ENCODE data around the gene ZNF280B.
"Not testable (repeated sequence)": the region's sequence is repeated elsewhere in the genome, so short reads cannot be mapped to it uniquely, and the experiment has no call there.

The ZNF280B gene

DNA sequence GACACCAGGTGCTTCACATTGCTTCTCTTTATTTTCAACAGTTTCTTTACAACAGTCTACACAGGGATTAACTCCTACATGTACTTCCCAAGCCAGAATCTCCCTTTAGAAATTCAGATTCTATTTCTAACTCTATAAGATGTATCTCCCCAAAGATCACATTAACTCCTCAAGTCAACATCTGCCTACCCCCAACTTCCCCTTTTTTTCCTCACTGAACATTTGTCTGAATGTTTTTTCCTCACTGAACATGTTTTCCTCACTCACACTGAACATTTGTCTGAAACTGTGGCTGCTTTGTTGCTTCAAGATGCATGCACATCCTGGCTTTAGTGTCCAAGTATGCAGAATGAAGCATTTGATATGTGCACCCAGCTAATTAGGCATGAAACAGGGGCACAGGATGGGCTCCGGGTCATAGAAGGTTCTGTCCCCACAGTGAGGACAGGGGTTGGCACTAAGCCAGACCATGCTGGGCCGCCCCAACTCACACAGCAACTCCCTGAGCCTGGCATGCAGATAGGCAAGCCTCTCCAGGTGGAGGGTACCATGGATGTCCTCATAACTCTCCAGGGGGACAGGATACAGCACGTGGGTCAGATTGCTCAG, 39.3 kb upstream of the ZNF280B start:
- no peaks in the 10 kb centered on the region for H3K27me3 Mint-ChIP-seq (ENCODE audit: low read depth)
- no peaks in the 10 kb centered on the region for H3K4me1 Mint-ChIP-seq (ENCODE audit: low read depth)
- DNase-seq (ENCODE audit: low spot score): no peak
- no peaks in the 10 kb centered on the region for H3K36me3 Mint-ChIP-seq (ENCODE audit: low read depth)
- no peaks in the 10 kb centered on the region for H3K9me3 Mint-ChIP-seq
- H3K27ac Mint-ChIP-seq: no peak overlapping the region
- no peak overlapping the region for H3K4me3 Mint-ChIP-seq

- Mint-ChIP-seq H3K4me3 (no peak overlapping the region), H3K4me1 (ENCODE audit: low read depth) (no peaks in the 10 kb centered on the region), H3K36me3 (ENCODE audit: low read depth) (no peaks in the 10 kb centered on the region), H3K9me3 (no peaks in the 10 kb centered on the region), H3K27ac (no peak overlapping the region), H3K27me3 (ENCODE audit: low read depth) (no peaks in the 10 kb centered on the region)
- no peak for DNase-seq (ENCODE audit: low spot score)
Measured at GRCh38 chr22:22547226-22547625, 38.7 kb upstream of the ZNF280B start.

DNA sequence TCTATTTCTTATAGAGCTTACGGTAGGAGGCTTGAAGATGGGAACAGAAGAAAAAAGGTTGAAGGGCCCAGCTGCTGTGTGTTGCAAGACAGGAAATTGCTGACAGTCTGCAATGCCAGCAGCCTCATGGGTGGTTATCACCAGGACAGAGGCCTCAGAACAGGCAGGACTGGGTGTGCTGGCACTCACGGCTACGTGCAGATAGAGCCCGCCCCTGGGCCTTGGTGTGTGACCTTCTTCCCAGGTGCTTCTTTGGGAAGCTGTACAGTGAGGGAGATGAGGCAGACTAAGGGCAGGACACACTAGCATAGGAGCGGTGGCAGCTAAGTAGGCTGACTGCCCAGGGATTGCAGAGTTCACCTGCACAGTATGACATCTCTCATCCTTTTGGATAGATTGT, 37.9 kb upstream of the ZNF280B start:
- H3K36me3 Mint-ChIP-seq (ENCODE audit: low read depth): no peaks in the 10 kb centered on the region
- no peak for DNase-seq (ENCODE audit: low spot score)
- H3K27ac Mint-ChIP-seq: no peak overlapping the region
- H3K27me3 Mint-ChIP-seq (ENCODE audit: low read depth): no peaks in the 10 kb centered on the region
- no peaks in the 10 kb centered on the region for H3K9me3 Mint-ChIP-seq
- no peaks in the 10 kb centered on the region for H3K4me1 Mint-ChIP-seq (ENCODE audit: low read depth)
- no peak overlapping the region for H3K4me3 Mint-ChIP-seq

GRCh38 chr22:22545084-22545483, 36.5 kb upstream of the ZNF280B start:
- no peak for DNase-seq (ENCODE audit: low spot score)
- Mint-ChIP-seq H3K9me3 (no peaks in the 10 kb centered on the region), H3K4me3 (no peak overlapping the region), H3K27ac (no peak overlapping the region), H3K36me3 (ENCODE audit: low read depth) (no peaks in the 10 kb centered on the region), H3K27me3 (ENCODE audit: low read depth) (no peaks in the 10 kb centered on the region), H3K4me1 (ENCODE audit: low read depth) (no peaks in the 10 kb centered on the region)

- no peak for DNase-seq (ENCODE audit: low spot score)
- H3K9me3 Mint-ChIP-seq: no peaks in the 10 kb centered on the region
- H3K4me1 Mint-ChIP-seq (ENCODE audit: low read depth): no peaks in the 10 kb centered on the region
- H3K27ac Mint-ChIP-seq: no peak overlapping the region
- no peaks in the 10 kb centered on the region for H3K36me3 Mint-ChIP-seq (ENCODE audit: low read depth)
- H3K4me3 Mint-ChIP-seq: no peak overlapping the region
- H3K27me3 Mint-ChIP-seq (ENCODE audit: low read depth): peaks cover 5% of the 10 kb centered on the region
Measured at GRCh38 chr22:22538226-22538989, 29.9 kb upstream of the ZNF280B start.

- no peak overlapping the region for H3K4me3 Mint-ChIP-seq
Measured at GRCh38 chr22:22536916-22537315, 28.4 kb upstream of the ZNF280B start.

DNA sequence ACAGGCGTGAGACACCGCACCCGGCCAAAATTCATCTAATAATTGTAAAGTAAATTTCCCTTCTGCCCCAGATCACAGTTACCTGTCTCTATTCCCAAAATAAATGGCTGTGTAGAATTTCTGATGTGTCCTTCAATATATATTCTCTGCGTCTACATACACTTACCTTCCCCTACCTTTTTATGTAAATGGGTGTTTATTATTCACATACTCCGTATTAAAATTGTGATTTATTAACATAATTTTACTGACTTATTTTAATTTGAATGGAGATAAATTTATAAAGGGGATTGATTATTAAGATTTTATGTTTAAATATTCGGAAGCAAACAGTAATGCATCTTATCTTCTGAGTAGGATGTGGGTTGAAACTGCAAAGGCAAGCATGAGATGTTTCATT, 28.0 kb upstream of the ZNF280B start:
- Mint-ChIP-seq H3K27ac (no peak overlapping the region), H3K36me3 (ENCODE audit: low read depth) (no peaks in the 10 kb centered on the region), H3K4me1 (ENCODE audit: low read depth) (no peaks in the 10 kb centered on the region), H3K4me3 (no peak overlapping the region), H3K9me3 (no peaks in the 10 kb centered on the region), H3K27me3 (ENCODE audit: low read depth) (peaks cover 5% of the 10 kb centered on the region)
- DNase-seq (ENCODE audit: low spot score): no peak

More at GRCh38 chr22:22536916-22537315, 28.4 kb upstream of the ZNF280B start:
- no peaks in the 10 kb centered on the region for H3K9me3 Mint-ChIP-seq
- DNase-seq (ENCODE audit: low spot score): no peak
- H3K27me3 Mint-ChIP-seq (ENCODE audit: low read depth): peaks cover 5% of the 10 kb centered on the region
- H3K4me1 Mint-ChIP-seq (ENCODE audit: low read depth): no peaks in the 10 kb centered on the region
- no peak overlapping the region for H3K27ac Mint-ChIP-seq
- no peaks in the 10 kb centered on the region for H3K36me3 Mint-ChIP-seq (ENCODE audit: low read depth)

DNA sequence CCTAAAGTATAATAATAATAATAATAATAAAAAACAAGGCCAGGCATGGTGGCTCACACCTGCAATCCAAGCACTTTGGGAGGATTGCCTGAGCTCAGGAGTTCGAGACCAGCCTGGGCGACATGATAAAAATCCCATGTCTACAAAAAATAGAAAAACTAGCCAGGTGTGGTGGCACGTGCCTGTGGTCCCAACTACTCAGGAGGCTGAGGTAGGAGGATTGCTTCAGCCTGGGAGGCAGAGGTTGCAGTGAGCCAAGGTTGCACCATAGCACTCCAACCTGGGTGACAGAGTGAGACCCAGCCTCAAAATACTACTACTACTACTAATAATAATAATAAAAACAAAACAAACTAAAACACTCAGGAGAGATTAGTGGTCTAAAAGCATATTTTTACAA, 27.1 kb upstream of the ZNF280B start:
- no peaks in the 10 kb centered on the region for H3K9me3 Mint-ChIP-seq
- peaks cover 5% of the 10 kb centered on the region for H3K27me3 Mint-ChIP-seq (ENCODE audit: low read depth)
- H3K36me3 Mint-ChIP-seq (ENCODE audit: low read depth): no peaks in the 10 kb centered on the region
- H3K4me1 Mint-ChIP-seq (ENCODE audit: low read depth): no peaks in the 10 kb centered on the region
- DNase-seq (ENCODE audit: low spot score): no peak
- no peak overlapping the region for H3K27ac Mint-ChIP-seq
- H3K4me3 Mint-ChIP-seq: no peak overlapping the region

GRCh38 chr22:22534604-22535415, 26.3 kb upstream of the ZNF280B start:
- Mint-ChIP-seq H3K9me3 (no peaks in the 10 kb centered on the region), H3K27me3 (ENCODE audit: low read depth) (peaks cover 5% of the 10 kb centered on the region), H3K4me1 (ENCODE audit: low read depth) (no peaks in the 10 kb centered on the region), H3K36me3 (ENCODE audit: low read depth) (no peaks in the 10 kb centered on the region), H3K27ac (no peak overlapping the region), H3K4me3 (no peak overlapping the region)
- DNase-seq (ENCODE audit: low spot score): no peak

DNA sequence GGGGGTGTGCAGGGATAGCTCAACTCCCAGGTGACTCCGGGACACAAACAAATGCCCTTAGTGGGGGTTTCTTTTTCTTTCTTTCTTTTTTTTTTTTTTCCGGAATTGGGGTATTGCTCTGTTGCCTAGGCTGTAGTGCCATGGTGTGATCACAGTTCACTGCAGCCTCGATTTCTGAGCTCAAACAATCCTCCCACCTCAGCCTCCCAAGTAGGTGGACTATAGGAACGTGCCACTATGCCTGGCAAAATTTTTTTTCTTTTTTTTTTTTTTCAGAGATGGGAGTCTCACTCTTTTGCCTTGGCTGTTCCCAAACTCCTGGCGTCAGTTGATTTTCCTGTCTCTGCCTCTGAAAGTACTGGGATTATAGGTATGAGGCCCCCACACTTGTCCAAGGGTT, 25.3 kb upstream of the ZNF280B start:
- Mint-ChIP-seq H3K4me3 (no peak overlapping the region), H3K27ac (no peak overlapping the region), H3K9me3 (no peaks in the 10 kb centered on the region), H3K36me3 (ENCODE audit: low read depth) (no peaks in the 10 kb centered on the region), H3K27me3 (ENCODE audit: low read depth) (peaks cover 7% of the 10 kb centered on the region), H3K4me1 (ENCODE audit: low read depth) (no peaks in the 10 kb centered on the region)
- DNase-seq (ENCODE audit: low spot score): no peak

GRCh38 chr22:22533417-22533816, 24.9 kb upstream of the ZNF280B start:
- Mint-ChIP-seq H3K27me3 (ENCODE audit: low read depth) (peaks cover 7% of the 10 kb centered on the region), H3K4me3 (no peak overlapping the region), H3K9me3 (no peaks in the 10 kb centered on the region), H3K4me1 (ENCODE audit: low read depth) (no peaks in the 10 kb centered on the region), H3K27ac (no peak overlapping the region), H3K36me3 (ENCODE audit: low read depth) (no peaks in the 10 kb centered on the region)
- DNase-seq (ENCODE audit: low spot score): no peak

DNA sequence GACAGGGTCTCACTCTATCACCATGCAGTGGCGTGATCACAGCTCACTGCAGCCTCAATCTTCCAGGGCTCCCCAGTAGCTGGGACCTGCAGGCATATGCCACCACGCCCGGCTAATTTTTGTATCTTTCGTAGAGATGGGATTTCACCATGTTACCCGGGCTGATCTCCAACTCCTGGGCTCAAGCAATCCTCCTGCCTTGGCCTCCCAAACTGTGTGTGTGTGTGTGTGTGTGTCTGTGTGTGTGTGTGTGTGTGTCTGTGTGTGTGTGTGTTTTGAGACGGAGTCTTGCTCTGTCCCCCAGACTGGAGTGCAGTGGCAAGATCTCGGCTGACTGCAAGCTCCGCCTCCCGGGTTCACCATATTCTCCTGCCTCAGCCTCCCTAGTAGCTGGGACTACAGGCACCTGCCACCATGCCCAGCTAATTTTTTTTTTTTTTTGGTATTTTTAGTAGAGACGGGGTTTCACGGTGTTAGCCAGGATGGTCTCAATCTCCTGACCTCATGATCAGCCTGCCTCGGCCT, 24.1 kb upstream of the ZNF280B start:
- H3K4me3 Mint-ChIP-seq; H3K9me3 Mint-ChIP-seq; DNase-seq (ENCODE audit: low spot score); H3K36me3 Mint-ChIP-seq (ENCODE audit: low read depth); H3K27ac Mint-ChIP-seq; H3K4me1 Mint-ChIP-seq (ENCODE audit: low read depth); H3K27me3 Mint-ChIP-seq (ENCODE audit: low read depth): not testable (repeated sequence)

GRCh38 chr22:22531770-22532546, 23.4 kb upstream of the ZNF280B start:
- DNase-seq (ENCODE audit: low spot score): no peak
- Mint-ChIP-seq H3K4me1 (ENCODE audit: low read depth) (no peaks in the 10 kb centered on the region), H3K27ac (no peak overlapping the region), H3K27me3 (ENCODE audit: low read depth) (peaks cover 10% of the 10 kb centered on the region), H3K9me3 (no peaks in the 10 kb centered on the region), H3K4me3 (no peak overlapping the region), H3K36me3 (ENCODE audit: low read depth) (no peaks in the 10 kb centered on the region)

Data from T-helper 2 cell treated with Interferon-gamma antibody and Interleukin-4, amounts not matched to agents 5 μg/mL and 100 μg/mL, for 36 hours (primary cell).